ENCODE measurements around the gene CCDC66. TPM values are rescaled to one million over a fixed set of nuclear protein-coding genes. Genes with fewer than 3 reads are reported as not detected.

CCDC66 gene
- total RNA-seq, 2 experiments from 2014 or later: 29.0 to 29.3 TPM

Other genes starting within 250 kb of the CCDC66 start
- gene ERC2, start 88.7 kb upstream of the CCDC66 start, total RNA-seq: under 1 TPM in 1 of 2 experiments, not detected in 1; 0.12 TPM
- 10 to 100 TPM; 39.3 to 39.8 TPM for gene TASOR, start 126.1 kb downstream of the CCDC66 start, total RNA-seq
- gene ARHGEF3, start 244.8 kb downstream of the CCDC66 start, total RNA-seq: 10 to 100 TPM; 36.4 to 37.7 TPM